HG03103 (cell line): Measurements from ENCODE around the gene CRIM1.
A peak's percentile ranks its signal among the peaks of the same experiment; 100 is the strongest.

Source experiments
- ATAC-seq: cut with Tn5 transposase; IDR thresholded peaks from one replicate; pipeline ENCODE4 v1.9.1; 2021; ENCODE audit warnings: low read depth; ENCODE audit not compliant: unreplicated experiment

The CRIM1 gene

GRCh38 chr2:36567711-36568408, 212.3 kb downstream of the CRIM1 start:
- no peak for ATAC-seq

GRCh38 chr2:36568516-36569246, 213.1 kb downstream of the CRIM1 start:
- no peak for ATAC-seq

GRCh38 chr2:36569267-36569856, 213.8 kb downstream of the CRIM1 start:
- ATAC-seq: no peak

GRCh38 chr2:36570416-36570815, 214.8 kb downstream of the CRIM1 start:
- no peak for ATAC-seq

GRCh38 chr2:36572054-36572718, 216.6 kb downstream of the CRIM1 start:
- ATAC-seq: no peak

GRCh38 chr2:36572719-36573059, 217.1 kb downstream of the CRIM1 start:
- ATAC-seq: no peak

- ATAC-seq: no peak
Measured at GRCh38 chr2:36573165-36573564, 217.6 kb downstream of the CRIM1 start.

- ATAC-seq: no peak
Measured at GRCh38 chr2:36574560-36574959, 219.0 kb downstream of the CRIM1 start.

GRCh38 chr2:36577884-36578283, 222.3 kb downstream of the CRIM1 start:
- no peak for ATAC-seq

- ATAC-seq: peak; percentile 46
Measured at GRCh38 chr2:36578343-36579296, 223.0 kb downstream of the CRIM1 start.

GRCh38 chr2:36579297-36579664, 223.7 kb downstream of the CRIM1 start:
- no peak for ATAC-seq

- no peak for ATAC-seq
Measured at GRCh38 chr2:36582538-36582937, 227.0 kb downstream of the CRIM1 start.

- no peak for ATAC-seq
Measured at GRCh38 chr2:36582951-36583350, 227.4 kb downstream of the CRIM1 start.

GRCh38 chr2:36584148-36584794, 228.7 kb downstream of the CRIM1 start:
- ATAC-seq: no peak

GRCh38 chr2:36586672-36587071, 231.1 kb downstream of the CRIM1 start:
- ATAC-seq: no peak

GRCh38 chr2:36587101-36587500, 231.5 kb downstream of the CRIM1 start:
- no peak for ATAC-seq

GRCh38 chr2:36587556-36587955, 232.0 kb downstream of the CRIM1 start:
- ATAC-seq: no peak

- ATAC-seq: no peak
Measured at GRCh38 chr2:36589230-36589630, 233.7 kb downstream of the CRIM1 start.

- ATAC-seq: no peak
Measured at GRCh38 chr2:36594849-36595248, 239.3 kb downstream of the CRIM1 start.

GRCh38 chr2:36596397-36596796, 240.8 kb downstream of the CRIM1 start:
- ATAC-seq: no peak
